ENCODE data around the gene NVL. TPM values are rescaled to one million over a fixed set of nuclear protein-coding genes. Genes with fewer than 3 reads are reported as not detected.
A peak's percentile ranks its signal among the peaks of the same experiment; 100 is the strongest.

Gene NVL
- total RNA-seq, 1 donor from 2014 or later: 36.2 TPM

DNA sequence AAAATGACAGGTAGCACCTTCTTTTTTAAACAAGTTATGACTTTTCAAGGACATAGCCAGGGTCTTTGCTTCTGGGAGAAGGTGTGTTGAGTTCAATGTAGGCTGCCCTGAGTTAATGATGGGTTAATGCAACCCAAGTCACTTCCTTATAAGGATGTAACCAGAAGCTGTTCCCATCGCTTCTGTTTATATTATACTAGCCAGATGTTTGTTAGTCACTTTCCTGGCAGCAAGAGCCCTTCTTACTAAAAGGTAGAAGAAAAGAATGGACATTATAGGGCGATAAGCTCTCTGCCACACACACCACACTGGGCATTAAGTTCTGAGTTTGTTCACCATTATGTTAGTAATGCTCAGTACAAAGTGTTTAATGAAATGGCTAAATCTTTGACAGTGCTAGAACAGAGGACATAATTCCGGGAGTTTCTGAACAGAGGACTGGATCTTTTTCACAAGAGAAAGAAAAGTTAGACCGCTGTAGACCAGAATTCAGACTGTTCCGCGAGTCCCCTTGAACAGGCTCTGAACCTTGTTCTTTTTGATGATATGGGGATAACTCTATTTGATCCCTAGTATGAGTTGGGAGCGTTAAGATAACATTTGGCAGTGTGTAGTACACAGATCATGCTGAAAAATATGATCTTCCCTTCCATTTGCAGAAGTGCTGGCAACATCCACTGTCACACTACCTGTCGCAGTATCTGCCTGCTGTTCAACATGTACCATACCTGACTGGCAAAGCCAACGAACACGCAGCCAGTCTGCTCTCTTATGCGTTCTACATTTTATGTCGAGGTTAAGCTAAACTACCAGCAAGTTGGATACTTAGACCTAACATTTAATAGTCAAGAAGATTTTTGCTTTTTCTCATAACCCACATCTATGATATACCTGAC is 105.9 kb downstream of the NVL start:
- H3K4me2 ChIP-seq (ENCODE audit: low read length): peak overlapping the region; percentile 56
- H3K27ac ChIP-seq (ENCODE audit: low read depth, low read length): no peak overlapping the region

DNA sequence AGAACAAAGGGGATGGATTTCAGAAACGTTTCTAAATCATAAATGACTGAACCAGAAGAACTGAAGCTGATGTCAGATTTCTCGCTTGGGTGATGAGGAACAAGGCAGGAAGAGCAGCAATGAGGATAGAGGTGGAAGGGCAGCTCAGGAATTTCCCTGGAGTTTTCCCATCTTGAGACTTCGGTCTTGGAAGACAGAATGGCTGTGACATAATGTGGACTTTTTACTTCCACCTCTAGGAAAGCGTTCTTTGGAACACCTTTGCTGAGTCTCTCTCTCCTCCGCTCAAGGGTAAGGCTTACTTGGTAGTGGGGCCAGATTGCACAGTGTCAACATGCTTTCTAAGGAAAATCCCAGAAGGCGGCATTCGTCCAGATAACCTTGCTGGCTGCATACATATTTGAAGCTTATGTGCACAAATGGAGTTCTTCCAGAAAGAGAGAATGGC is 110.3 kb downstream of the NVL start:
- no peaks in the 10 kb centered on the region for H3K27me3 ChIP-seq (ENCODE audit: insufficient read depth, low read length)
- H3K27ac ChIP-seq (ENCODE audit: low read depth, low read length): no peak overlapping the region
- H3K9me3 ChIP-seq (ENCODE audit: insufficient read depth, low read depth, low read length): no peaks in the 10 kb centered on the region
- no peaks in the 10 kb centered on the region for H3K79me2 ChIP-seq (ENCODE audit: insufficient read depth, low read length)
- TF ChIP-seq CTCF (IDR thresholded peaks at IDR 0.05; ENCODE audit: insufficient read depth, low read depth, low read length) (no peak), EZH2 (IDR thresholded peaks at IDR 0.05; ENCODE audit: insufficient read depth, low read length) (no peak)
- no peaks in the 10 kb centered on the region for H4K20me1 ChIP-seq (ENCODE audit: insufficient read depth, low read length)
- H2AFZ ChIP-seq (ENCODE audit: low read depth, low read length): no peak overlapping the region
- H3K9ac ChIP-seq (ENCODE audit: low read length): no peak overlapping the region
- Mint-ChIP-seq H3K27ac (ENCODE audit: unreplicated experiment) (no peak overlapping the region), H3K27me3 (ENCODE audit: low read depth, unreplicated experiment) (no peaks in the 10 kb centered on the region), H3K9me3 (ENCODE audit: unreplicated experiment) (no peaks in the 10 kb centered on the region), H3K4me1 (ENCODE audit: low read depth, unreplicated experiment) (peaks cover 23% of the 10 kb centered on the region), H3K4me3 (ENCODE audit: unreplicated experiment) (no peak overlapping the region), H3K36me3 (ENCODE audit: low read depth, unreplicated experiment) (no peaks in the 10 kb centered on the region)
- no peak overlapping the region for H3K4me3 ChIP-seq (ENCODE audit: insufficient read depth, low read depth, low read length)
- no peaks in the 10 kb centered on the region for H3K36me3 ChIP-seq (ENCODE audit: insufficient read depth, low read length)
- DNase-seq (ENCODE audit: low read depth) (no peak), FAIRE-seq (no peak)
- H3K4me1 ChIP-seq (ENCODE audit: insufficient read depth, low read length): peaks cover 14% of the 10 kb centered on the region
- no peak overlapping the region for H3K4me2 ChIP-seq (ENCODE audit: low read length)

More for the DNA sequence above, 105.9 kb downstream of the NVL start:
- Mint-ChIP-seq H3K27me3 (ENCODE audit: low read depth, unreplicated experiment) (no peaks in the 10 kb centered on the region), H3K36me3 (ENCODE audit: low read depth, unreplicated experiment) (peaks cover 11% of the 10 kb centered on the region), H3K4me1 (ENCODE audit: low read depth, unreplicated experiment) (peaks cover 19% of the 10 kb centered on the region), H3K27ac (ENCODE audit: unreplicated experiment) (no peak overlapping the region), H3K4me3 (ENCODE audit: unreplicated experiment) (no peak overlapping the region), H3K9me3 (ENCODE audit: unreplicated experiment) (no peaks in the 10 kb centered on the region)
- Histone ChIP-seq H3K4me1 (ENCODE audit: insufficient read depth, low read length) (peaks cover 14% of the 10 kb centered on the region), H3K9me3 (ENCODE audit: insufficient read depth, low read depth, low read length) (no peaks in the 10 kb centered on the region), H3K36me3 (ENCODE audit: insufficient read depth, low read length) (peaks cover 11% of the 10 kb centered on the region), H2AFZ (ENCODE audit: low read depth, low read length) (no peak overlapping the region), H3K79me2 (ENCODE audit: insufficient read depth, low read length) (no peaks in the 10 kb centered on the region), H3K9ac (ENCODE audit: low read length) (no peak overlapping the region), H4K20me1 (ENCODE audit: insufficient read depth, low read length) (no peaks in the 10 kb centered on the region), H3K4me3 (ENCODE audit: insufficient read depth, low read depth, low read length) (no peak overlapping the region), H3K27me3 (ENCODE audit: insufficient read depth, low read length) (no peaks in the 10 kb centered on the region)
- FAIRE-seq (no peak), DNase-seq (ENCODE audit: low read depth) (peak; percentile 90)
- TF ChIP-seq CTCF (IDR thresholded peaks at IDR 0.05; ENCODE audit: insufficient read depth, low read depth, low read length) (no peak), EZH2 (IDR thresholded peaks at IDR 0.05; ENCODE audit: insufficient read depth, low read length) (no peak)

Measured in astrocyte (in vitro differentiated cells and primary cell).